Common myeloid progenitor, CD34-positive (primary cell): ENCODE results near the gene NSRP1.

Experiments
- CTCF ChIA-PET: fragments of 350-600 bp; sonication (Branson Sonifier 250); formaldehyde crosslinking; loops from one replicate; lab custom pipeline; 2021; ENCODE audit warnings: antibody characterized with exemption; lab: Charles Lee
- POLR2A ChIA-PET: fragments of 350-600 bp; sonication (Branson Sonifier 250); formaldehyde crosslinking; loops from one replicate; lab custom pipeline; 2021; ENCODE audit warnings: antibody characterized with exemption; lab: Charles Lee
- DNase-seq, 3 donors: peaks; one replicate each; pipeline versions ENCODE4 v3.0.0 to v3.0.0-alpha.2; 2013
- H3K27ac ChIP-seq, 2 experiments: 1 replicate in 1 of 2; 2 replicates in 1 of 2; pipeline ENCODE4 v1.7.0; 2013; ENCODE audit warnings: inconsistent platforms in 2 of 2, low read length in 2 of 2, mild to moderate bottlenecking in 2 of 2, low read depth in 1 of 2, moderate library complexity in 1 of 2; ENCODE audit not compliant: severe bottlenecking in 2 of 2, insufficient read depth in 1 of 2, poor library complexity in 1 of 2
- H3K27me3 ChIP-seq, 5 experiments: replicated peaks in 2 of 5; 1 replicate in 3 of 5; 2 replicates in 2 of 5; pipeline versions ENCODE4 v1.6.1 to v1.7.0; 2013; ENCODE audit warnings: low read length in 4 of 5, mild to moderate bottlenecking in 2 of 5, moderate library complexity in 2 of 5, inconsistent platforms in 1 of 5; ENCODE audit not compliant: insufficient read depth in 5 of 5, control insufficient read depth in 4 of 5
- H3K36me3 ChIP-seq, 4 experiments: 1 replicate in 2 of 4; 2 replicates in 2 of 4; pipeline versions ENCODE4 v1.6.1 to v1.7.0; 2013; ENCODE audit warnings: low read length in 3 of 4, control low read depth in 1 of 4, mild to moderate bottlenecking in 1 of 4; ENCODE audit not compliant: control insufficient read depth in 4 of 4, insufficient read depth in 4 of 4
- H3K4me1 ChIP-seq, 4 experiments: 1 replicate in 3 of 4; 2 replicates in 1 of 4; pipeline versions ENCODE4 v1.6.1 to v1.7.1; 2013; ENCODE audit warnings: low read length in 3 of 4, mild to moderate bottlenecking in 3 of 4, control low read depth in 1 of 4, inconsistent platforms in 1 of 4, moderate library complexity in 1 of 4; ENCODE audit not compliant: control insufficient read depth in 4 of 4, insufficient read depth in 4 of 4; ENCODE audit errors: control extremely low read depth in 1 of 4
- H3K4me3 ChIP-seq, 7 experiments: 1 replicate in 4 of 7; 2 replicates in 3 of 7; pipeline versions ENCODE4 v1.5.1 to v1.7.0; 2013; ENCODE audit warnings: mild to moderate bottlenecking in 7 of 7, low read length in 6 of 7, moderate library complexity in 6 of 7, inconsistent platforms in 2 of 7, low read depth in 2 of 7, control low read depth in 1 of 7; ENCODE audit not compliant: insufficient read depth in 4 of 7, control insufficient read depth in 1 of 7; ENCODE audit errors: extremely low read depth in 1 of 7
- H3K9me3 ChIP-seq, 5 experiments: 1 replicate in 4 of 5; 2 replicates in 1 of 5; pipeline versions ENCODE4 v1.6.1 to v1.7.1; 2013; ENCODE audit warnings: low read length in 4 of 5, mild to moderate bottlenecking in 2 of 5, inconsistent platforms in 1 of 5, low read depth in 1 of 5, moderate library complexity in 1 of 5; ENCODE audit not compliant: control insufficient read depth in 4 of 5, insufficient read depth in 2 of 5; ENCODE audit errors: control extremely low read depth in 1 of 5
- WGBS: methylation state at CpG from one replicate; pipeline ENCODE4 v1.1.5; 2013; ENCODE audit not compliant: insufficient coverage; 5-methylcytosine and 5-hydroxymethylcytosine counted together

Gene NSRP1

DNA sequence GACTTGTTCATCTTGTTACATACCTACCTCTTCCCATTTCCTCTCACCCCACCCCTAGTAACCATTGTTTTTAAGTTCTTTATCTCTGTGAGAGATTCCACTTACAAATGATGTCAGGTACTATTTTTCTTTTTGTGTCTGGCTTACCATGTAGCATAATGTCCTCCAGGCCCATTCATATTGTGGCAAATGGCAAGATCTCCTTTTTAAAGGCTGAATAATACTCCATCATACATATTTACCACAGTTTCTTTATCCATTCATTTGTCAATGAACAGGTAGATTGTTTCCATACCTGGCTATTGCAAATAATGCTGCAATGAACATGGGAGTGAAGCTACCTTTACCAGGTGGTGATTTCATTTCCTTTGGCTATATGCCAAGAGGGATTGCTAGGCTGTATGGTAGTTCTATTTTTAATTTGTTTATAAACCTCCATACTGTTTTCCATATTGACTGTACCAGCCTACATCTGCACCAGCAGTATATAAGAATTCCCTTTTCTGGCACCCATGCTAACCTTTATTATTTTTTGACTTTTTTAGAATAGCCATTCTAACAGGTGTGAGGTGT is 53.9 kb downstream of the NSRP1 start:
- H3K36me3 ChIP-seq, result peaks cover 5 to 20% (median 9%) of the 10 kb centered on the region in 4 experiments
- ChIA-PET POLR2A (no interaction called here), CTCF (no interaction called here)
- H3K4me1 ChIP-seq, result no peaks in the 10 kb centered on the region
- H3K27ac ChIP-seq, result no peak overlapping the region
- no peaks in the 10 kb centered on the region for H3K27me3 ChIP-seq
- DNase-seq, result no peak
- H3K9me3 ChIP-seq, result no peaks in the 10 kb centered on the region
- no peak overlapping the region for H3K4me3 ChIP-seq

DNA sequence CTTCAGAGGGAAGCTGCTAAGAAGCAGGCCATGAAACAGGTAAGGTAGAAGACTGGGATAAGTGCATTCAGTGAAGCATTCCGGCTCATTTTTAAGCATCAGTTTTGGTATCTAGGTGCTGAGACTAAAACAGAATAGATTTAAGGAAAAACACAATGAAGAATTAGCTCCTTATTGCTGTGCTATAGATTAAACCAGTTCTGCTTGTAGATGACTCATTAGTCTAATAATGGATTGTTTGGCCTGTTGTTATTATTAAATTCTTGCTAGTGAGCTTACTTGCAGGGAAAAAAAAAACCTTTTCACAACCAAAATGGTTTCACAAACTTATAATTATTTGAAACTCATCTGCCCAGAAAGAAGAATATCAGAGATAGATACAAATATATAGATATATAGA is 55.9 kb downstream of the NSRP1 start:
- ChIA-PET CTCF (interaction anchor here (1.4 kb wide), 1 partner anchor 10 kb away, joined by 3 read pairs; no protein-coding TSS in a partner anchor), POLR2A (no interaction called here)
- Histone ChIP-seq H3K27ac (no peak overlapping the region), H3K4me1 (no peaks in the 10 kb centered on the region), H3K36me3 (peaks cover 2 to 28% (median 17%) of the 10 kb centered on the region in 4 experiments), H3K4me3 (no peak overlapping the region), H3K9me3 (no peaks in the 10 kb centered on the region), H3K27me3 (no peaks in the 10 kb centered on the region)
- no peak for DNase-seq
- whole genome bisulfite sequencing, result no CpG with 5 or more reads among the region's 1 CpG

DNA sequence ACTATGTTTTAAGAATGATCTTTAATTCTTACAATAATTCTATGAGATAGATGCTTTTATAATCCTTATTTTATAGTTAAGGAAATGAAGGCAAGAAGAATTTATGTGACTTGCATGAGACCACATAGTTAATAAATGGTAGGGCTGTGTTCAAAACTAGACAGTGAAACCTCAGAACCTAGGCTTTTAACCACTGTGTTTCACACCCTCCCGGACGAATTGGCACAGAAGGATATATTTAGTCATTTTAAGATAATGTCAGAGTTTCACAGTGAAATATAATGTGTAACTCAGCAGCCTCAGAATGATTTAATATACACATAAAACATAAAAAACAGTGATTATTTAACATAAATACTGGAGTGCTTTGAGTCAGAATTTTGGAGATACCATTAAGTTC is 57.0 kb downstream of the NSRP1 start:
- ChIA-PET CTCF (interaction anchor here (1.0 to 1.4 kb wide), 2 partner anchors 8 to 11 kb away, joined by 3 read pairs; no protein-coding TSS in a partner anchor), POLR2A (no interaction called here)
- no CpG with 5 or more reads among the region's 2 CpGs for WGBS
- H3K27me3 ChIP-seq, result no peaks in the 10 kb centered on the region
- H3K36me3 ChIP-seq, result peaks cover 2 to 28% (median 18%) of the 10 kb centered on the region in 4 experiments
- no peaks in the 10 kb centered on the region for H3K9me3 ChIP-seq
- DNase-seq, result no peak
- no peak overlapping the region for H3K4me3 ChIP-seq
- no peak overlapping the region for H3K27ac ChIP-seq
- no peaks in the 10 kb centered on the region for H3K4me1 ChIP-seq

DNA sequence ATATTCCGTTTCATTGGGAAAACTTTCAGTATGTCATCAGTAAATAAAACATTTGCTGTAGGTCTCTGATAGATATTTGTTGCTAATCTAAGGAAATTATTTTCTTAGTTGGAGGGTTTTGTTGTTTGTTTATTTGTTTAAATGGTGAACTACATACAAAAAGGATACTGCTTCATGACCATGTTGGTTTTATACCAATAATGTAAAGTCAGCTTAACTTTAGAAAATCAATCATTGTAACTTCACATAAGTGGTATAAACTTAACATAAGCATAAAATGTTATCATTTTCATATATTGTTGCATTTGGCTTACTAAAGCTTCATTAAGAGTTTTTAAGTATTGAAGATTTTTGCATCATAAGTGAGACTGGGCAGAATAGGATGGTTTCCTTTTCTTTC is 57.9 kb downstream of the NSRP1 start:
- Histone ChIP-seq H3K4me3 (no peak overlapping the region), H3K9me3 (no peaks in the 10 kb centered on the region), H3K36me3 (peaks cover 4 to 34% (median 19%) of the 10 kb centered on the region in 4 experiments), H3K27me3 (no peaks in the 10 kb centered on the region), H3K27ac (no peak overlapping the region), H3K4me1 (no peaks in the 10 kb centered on the region)
- no peak for DNase-seq
- CTCF ChIA-PET, result interaction anchor here (1.0 kb wide), 2 partner anchors 9 to 70 kb away, joined by 3 to 5 read pairs; no protein-coding TSS in a partner anchor
- POLR2A ChIA-PET, result interaction anchor here (0.6 kb wide), 1 partner anchor 924 kb away, joined by 5 read pairs; no protein-coding TSS in a partner anchor
- no CpG with 5 or more reads among the region's 1 CpG for WGBS

DNA sequence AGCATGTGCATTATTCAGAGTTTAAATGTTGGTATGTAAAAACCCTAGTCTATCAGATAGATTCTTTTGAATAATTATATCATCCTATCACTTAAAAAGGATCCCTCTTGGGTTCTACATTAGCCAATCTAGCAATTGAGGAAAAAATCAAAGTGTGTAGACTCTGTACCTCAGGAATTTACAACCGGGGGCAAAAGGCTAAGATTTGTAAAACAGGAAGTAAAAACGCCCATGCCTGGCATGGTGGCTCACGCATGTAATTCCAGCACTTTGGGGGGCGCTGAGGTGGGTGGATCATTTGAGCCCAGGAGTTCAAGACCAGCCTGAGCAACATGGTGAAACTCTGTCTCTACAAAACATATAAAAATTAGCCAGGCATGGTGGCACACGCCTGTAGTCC is 60.2 kb downstream of the NSRP1 start:
- POLR2A ChIA-PET, result interaction anchor here (0.6 kb wide), 1 partner anchor 1134 kb away, joined by 3 read pairs; no protein-coding TSS in a partner anchor
- Histone ChIP-seq H3K27ac (no peak overlapping the region), H3K27me3 (no peaks in the 10 kb centered on the region), H3K4me1 (no peaks in the 10 kb centered on the region), H3K4me3 (no peak overlapping the region), H3K9me3 (no peaks in the 10 kb centered on the region), H3K36me3 (peaks cover 7 to 51% (median 33%) of the 10 kb centered on the region in 4 experiments)
- 96% methylated on average over 5 of the region's 5 CpGs for WGBS
- no peak for DNase-seq
- CTCF ChIA-PET, result no interaction called here

DNA sequence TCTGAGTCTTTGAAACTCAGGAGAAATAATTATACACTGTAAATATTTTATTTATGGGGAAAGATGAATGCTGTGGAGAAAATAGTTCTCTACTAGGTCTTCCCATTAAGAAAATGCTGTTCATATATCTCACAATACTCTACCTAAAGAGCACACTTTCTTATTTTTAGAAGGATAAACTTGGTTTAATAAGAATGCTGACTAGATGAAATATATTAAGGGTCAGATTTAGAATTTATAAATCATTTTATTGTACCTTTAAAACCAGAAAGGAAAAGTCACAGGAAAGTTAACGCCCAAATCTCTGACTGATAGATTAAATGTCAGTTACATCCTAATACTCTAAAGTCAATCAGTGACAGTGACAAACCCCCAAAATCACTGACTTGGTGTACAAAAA is 70.1 kb downstream of the NSRP1 start:
- no peak overlapping the region for H3K4me3 ChIP-seq
- no peak overlapping the region for H3K27ac ChIP-seq
- H3K36me3 ChIP-seq, result peaks cover 10 to 36% (median 17%) of the 10 kb centered on the region in 4 experiments
- H3K9me3 ChIP-seq, result no peaks in the 10 kb centered on the region
- no peak for DNase-seq
- H3K27me3 ChIP-seq, result no peaks in the 10 kb centered on the region
- no peaks in the 10 kb centered on the region for H3K4me1 ChIP-seq
- no CpG with 5 or more reads among the region's 1 CpG for WGBS
- CTCF ChIA-PET, result no interaction called here
- POLR2A ChIA-PET, result no interaction called here

DNA sequence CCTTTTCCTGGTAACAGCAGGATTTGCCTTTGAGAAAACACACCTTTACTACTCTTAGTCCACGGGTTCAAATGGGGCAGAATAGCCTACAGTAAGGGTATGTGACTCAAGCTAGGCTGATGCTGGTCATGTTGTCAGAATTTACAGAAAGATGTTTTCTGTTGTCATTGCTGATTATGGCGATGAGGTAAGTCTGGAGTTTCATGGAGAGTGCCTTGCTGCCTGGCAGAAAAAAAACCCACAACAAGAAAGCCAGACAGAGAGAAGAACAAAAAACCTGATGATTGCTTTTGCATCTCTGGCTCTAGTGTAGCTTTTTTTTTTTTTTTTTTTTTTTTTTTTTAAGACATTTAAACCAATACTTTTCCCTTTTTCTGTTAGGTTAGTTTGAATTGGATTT is 71.0 kb downstream of the NSRP1 start:
- H3K27ac ChIP-seq, result no peak overlapping the region
- ChIA-PET CTCF (interaction anchor here (0.7 to 1.1 kb wide), 2 partner anchors 56 to 62 kb away, joined by 3 read pairs; no protein-coding TSS in a partner anchor), POLR2A (no interaction called here)
- peaks cover 10 to 29% (median 13%) of the 10 kb centered on the region in 4 experiments for H3K36me3 ChIP-seq
- WGBS, result no CpG with 5 or more reads among the region's 2 CpGs
- no peaks in the 10 kb centered on the region for H3K9me3 ChIP-seq
- no peaks in the 10 kb centered on the region for H3K4me1 ChIP-seq
- no peak for DNase-seq
- no peaks in the 10 kb centered on the region for H3K27me3 ChIP-seq
- no peak overlapping the region for H3K4me3 ChIP-seq
